ENCODE data around the gene GORASP1.

GRCh38 chr3:39095778-39096177 lies 11.6 kb downstream of the GORASP1 start:
- no peak for TF ChIP-seq POLR2A (IDR thresholded peaks at IDR 0.05)
- no peak for TF ChIP-seq CTCF (IDR thresholded peaks at IDR 0.05)
